DOHH2 (cell line): ENCODE results near the gene TEF.

Experiments used
- H3F3A ChIP-seq: fragments of 200-600 bp; sonication (generic), shearing (Covaris generic); 2 replicates; pipeline ENCODE4 v1.6.0; 2016; ENCODE audit warnings: antibody characterized with exemption, mild to moderate bottlenecking; ENCODE audit not compliant: control insufficient read depth, insufficient read depth
- H3K27ac ChIP-seq: fragments of 200-600 bp; sonication (generic); 2 replicates; pipeline ENCODE4 v1.5.1; 2014; ENCODE audit warnings: low read depth, mild to moderate bottlenecking, low read length, moderate library complexity
- H3K27me3 ChIP-seq: fragments of 200-600 bp; sonication (generic); 2 replicates; pipeline ENCODE4 v1.6.1; 2014; ENCODE audit warnings: mild to moderate bottlenecking, low read length, mixed read lengths; ENCODE audit not compliant: control insufficient read depth
- H3K36me3 ChIP-seq: fragments of 200-600 bp; sonication (generic); 2 replicates; pipeline ENCODE4 v1.6.1; 2014; ENCODE audit warnings: mild to moderate bottlenecking, low read length, moderate library complexity, mixed read lengths; ENCODE audit not compliant: control insufficient read depth
- H3K4me1 ChIP-seq: fragments of 200-600 bp; sonication (generic); 2 replicates; pipeline ENCODE4 v1.6.1; 2014; ENCODE audit warnings: mild to moderate bottlenecking, low read length, mixed read lengths; ENCODE audit not compliant: control insufficient read depth
- H3K4me2 ChIP-seq: fragments of 200-600 bp; sonication (generic); 2 replicates; pipeline ENCODE4 v1.6.0; 2014; ENCODE audit warnings: mild to moderate bottlenecking, low read length, moderate library complexity
- H3K4me3 ChIP-seq: fragments of 200-600 bp; sonication (generic); 2 replicates; pipeline ENCODE4 v1.5.1; 2014; ENCODE audit warnings: mild to moderate bottlenecking, low read length, mixed read lengths
- H3K79me2 ChIP-seq: fragments of 200-600 bp; sonication (generic); 2 replicates; pipeline ENCODE4 v1.6.1; 2014; ENCODE audit warnings: mild to moderate bottlenecking, low read length, mixed read lengths; ENCODE audit not compliant: control insufficient read depth
- H3K9me2 ChIP-seq: fragments of 200-600 bp; sonication (generic); replicated peaks from 2 replicates; pipeline ENCODE4 v1.6.1; 2014; ENCODE audit warnings: mild to moderate bottlenecking, low read length, mixed read lengths; ENCODE audit not compliant: control insufficient read depth
- H3K9me3 ChIP-seq: fragments of 200-600 bp; sonication (generic); 2 replicates; pipeline ENCODE4 v1.6.1; 2014; ENCODE audit warnings: antibody characterized with exemption, low read length, mixed read lengths; ENCODE audit not compliant: control insufficient read depth, insufficient read depth
- H4K20me1 ChIP-seq: fragments of 200-600 bp; sonication (generic); 2 replicates; pipeline ENCODE4 v1.6.0; 2014; ENCODE audit warnings: low read depth, mild to moderate bottlenecking, antibody characterized with exemption, low read length, moderate library complexity; ENCODE audit not compliant: control insufficient read depth, insufficient read depth
- EZH2phosphoT487 ChIP-seq: fragments of 200-600 bp; sonication (generic); IDR thresholded peaks from 2 replicates; pipeline ENCODE4 v1.6.1; 2017; ENCODE audit warnings: borderline replicate concordance, mild to moderate bottlenecking, antibody characterized with exemption, low read length, moderate library complexity, mixed read lengths
- TF ChIP-seq, protein P1 (sequence below): fragments of 200-600 bp; sonication (generic); IDR thresholded peaks from one replicate; pipeline ENCODE4 v1.5.1; 2014; ENCODE audit warnings: antibody characterized with exemption, mild to moderate bottlenecking, low read depth, low read length; ENCODE audit not compliant: poor library complexity, severe bottlenecking

TEF gene

DNA sequence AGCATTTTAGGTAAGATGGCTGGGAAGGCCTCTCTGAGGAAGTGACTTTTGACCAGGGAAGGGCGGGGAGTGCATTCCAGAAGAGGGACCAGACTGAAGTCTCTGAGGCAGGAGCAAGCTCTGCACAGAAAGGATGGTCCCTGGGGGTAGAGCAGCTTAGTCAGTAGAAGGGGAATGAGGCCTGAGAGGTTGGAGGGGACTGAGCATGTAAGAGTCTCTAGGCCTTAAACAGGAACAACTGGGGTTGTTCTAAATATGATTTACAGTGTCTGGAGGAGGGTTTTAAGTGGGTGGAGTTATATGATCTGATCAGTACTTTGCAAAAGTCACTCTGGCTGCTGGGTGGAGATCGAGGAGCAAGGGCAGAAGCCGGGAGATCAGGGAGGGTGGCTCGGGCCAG lies 31.7 kb upstream of the TEF start:
- no peaks in the 10 kb centered on the region for H3K27me3 ChIP-seq
- H3K79me2 ChIP-seq, result no peaks in the 10 kb centered on the region
- no peak for TF ChIP-seq EZH2phosphoT487
- TF ChIP-seq, protein P1, sequence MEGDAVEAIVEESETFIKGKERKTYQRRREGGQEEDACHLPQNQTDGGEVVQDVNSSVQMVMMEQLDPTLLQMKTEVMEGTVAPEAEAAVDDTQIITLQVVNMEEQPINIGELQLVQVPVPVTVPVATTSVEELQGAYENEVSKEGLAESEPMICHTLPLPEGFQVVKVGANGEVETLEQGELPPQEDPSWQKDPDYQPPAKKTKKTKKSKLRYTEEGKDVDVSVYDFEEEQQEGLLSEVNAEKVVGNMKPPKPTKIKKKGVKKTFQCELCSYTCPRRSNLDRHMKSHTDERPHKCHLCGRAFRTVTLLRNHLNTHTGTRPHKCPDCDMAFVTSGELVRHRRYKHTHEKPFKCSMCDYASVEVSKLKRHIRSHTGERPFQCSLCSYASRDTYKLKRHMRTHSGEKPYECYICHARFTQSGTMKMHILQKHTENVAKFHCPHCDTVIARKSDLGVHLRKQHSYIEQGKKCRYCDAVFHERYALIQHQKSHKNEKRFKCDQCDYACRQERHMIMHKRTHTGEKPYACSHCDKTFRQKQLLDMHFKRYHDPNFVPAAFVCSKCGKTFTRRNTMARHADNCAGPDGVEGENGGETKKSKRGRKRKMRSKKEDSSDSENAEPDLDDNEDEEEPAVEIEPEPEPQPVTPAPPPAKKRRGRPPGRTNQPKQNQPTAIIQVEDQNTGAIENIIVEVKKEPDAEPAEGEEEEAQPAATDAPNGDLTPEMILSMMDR, result no peak
- H3K4me1 ChIP-seq, result no peaks in the 10 kb centered on the region
- no peak overlapping the region for H3K4me3 ChIP-seq
- no peaks in the 10 kb centered on the region for H4K20me1 ChIP-seq
- H3K9me3 ChIP-seq, result no peaks in the 10 kb centered on the region
- peaks cover 58% of the 10 kb centered on the region for H3K36me3 ChIP-seq
- no peaks in the 10 kb centered on the region for H3K9me2 ChIP-seq
- no peak overlapping the region for H3K27ac ChIP-seq
- no peaks in the 10 kb centered on the region for H3F3A ChIP-seq
- H3K4me2 ChIP-seq, result no peak overlapping the region

DNA sequence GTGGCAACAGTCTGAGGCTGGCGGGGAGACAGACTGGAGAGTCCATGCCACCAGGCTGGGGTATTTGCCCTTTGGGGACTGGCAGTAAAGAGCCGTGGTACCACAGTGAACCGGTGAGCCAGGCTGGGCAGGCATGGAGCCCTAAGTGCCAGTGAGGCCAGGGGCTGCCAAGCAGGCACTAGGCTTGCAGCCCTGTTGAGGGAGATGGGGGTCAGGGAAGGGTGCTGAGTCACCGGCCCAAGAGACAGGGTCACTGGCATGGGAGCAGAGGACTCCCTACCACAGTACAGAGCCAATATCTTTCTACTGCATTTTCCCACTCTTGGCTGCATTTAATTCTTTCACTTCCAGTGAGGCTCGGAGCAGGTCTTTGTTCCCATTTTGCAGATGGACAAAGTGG lies 30.7 kb upstream of the TEF start:
- no peak overlapping the region for H3K4me3 ChIP-seq
- H3K36me3 ChIP-seq, result peaks cover 63% of the 10 kb centered on the region
- H3F3A ChIP-seq, result no peaks in the 10 kb centered on the region
- no peak for TF ChIP-seq EZH2phosphoT487
- TF ChIP-seq, protein P1, result no peak
- H3K27ac ChIP-seq, result no peak overlapping the region
- no peaks in the 10 kb centered on the region for H3K4me1 ChIP-seq
- H3K4me2 ChIP-seq, result no peak overlapping the region
- H3K9me2 ChIP-seq, result no peaks in the 10 kb centered on the region
- H3K27me3 ChIP-seq, result no peaks in the 10 kb centered on the region
- H4K20me1 ChIP-seq, result no peaks in the 10 kb centered on the region
- H3K9me3 ChIP-seq, result no peaks in the 10 kb centered on the region
- no peaks in the 10 kb centered on the region for H3K79me2 ChIP-seq

DNA sequence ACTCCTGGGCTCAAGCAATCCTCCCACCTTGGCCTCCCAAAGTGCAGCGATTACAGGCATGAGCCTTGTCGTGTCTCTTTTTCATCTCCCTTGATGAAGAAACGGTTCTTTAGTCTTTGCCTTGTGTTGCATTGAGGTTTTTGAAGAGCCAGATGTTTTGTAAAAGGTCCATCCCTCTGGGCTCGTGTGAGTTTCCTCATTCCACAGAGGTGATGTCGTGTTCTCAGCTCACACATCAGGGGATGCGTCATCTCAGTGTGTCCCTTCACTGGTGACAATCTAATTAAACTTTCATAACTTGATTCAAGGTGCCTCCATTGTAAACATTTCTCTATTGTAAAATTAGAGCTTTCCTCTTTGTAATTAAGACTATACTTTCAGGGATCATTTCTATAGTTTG lies 29.7 kb upstream of the TEF start:
- Histone ChIP-seq H3K4me1 (no peaks in the 10 kb centered on the region), H3K4me2 (no peak overlapping the region), H4K20me1 (no peaks in the 10 kb centered on the region), H3K79me2 (no peaks in the 10 kb centered on the region), H3K9me3 (no peaks in the 10 kb centered on the region), H3F3A (no peaks in the 10 kb centered on the region), H3K4me3 (no peak overlapping the region), H3K27me3 (no peaks in the 10 kb centered on the region), H3K9me2 (no peaks in the 10 kb centered on the region), H3K27ac (no peak overlapping the region), H3K36me3 (peaks cover 63% of the 10 kb centered on the region)
- TF ChIP-seq EZH2phosphoT487, result no peak
- TF ChIP-seq, protein P1, result no peak
